ENCODE results near the gene YIPF3.

Gene YIPF3

DNA sequence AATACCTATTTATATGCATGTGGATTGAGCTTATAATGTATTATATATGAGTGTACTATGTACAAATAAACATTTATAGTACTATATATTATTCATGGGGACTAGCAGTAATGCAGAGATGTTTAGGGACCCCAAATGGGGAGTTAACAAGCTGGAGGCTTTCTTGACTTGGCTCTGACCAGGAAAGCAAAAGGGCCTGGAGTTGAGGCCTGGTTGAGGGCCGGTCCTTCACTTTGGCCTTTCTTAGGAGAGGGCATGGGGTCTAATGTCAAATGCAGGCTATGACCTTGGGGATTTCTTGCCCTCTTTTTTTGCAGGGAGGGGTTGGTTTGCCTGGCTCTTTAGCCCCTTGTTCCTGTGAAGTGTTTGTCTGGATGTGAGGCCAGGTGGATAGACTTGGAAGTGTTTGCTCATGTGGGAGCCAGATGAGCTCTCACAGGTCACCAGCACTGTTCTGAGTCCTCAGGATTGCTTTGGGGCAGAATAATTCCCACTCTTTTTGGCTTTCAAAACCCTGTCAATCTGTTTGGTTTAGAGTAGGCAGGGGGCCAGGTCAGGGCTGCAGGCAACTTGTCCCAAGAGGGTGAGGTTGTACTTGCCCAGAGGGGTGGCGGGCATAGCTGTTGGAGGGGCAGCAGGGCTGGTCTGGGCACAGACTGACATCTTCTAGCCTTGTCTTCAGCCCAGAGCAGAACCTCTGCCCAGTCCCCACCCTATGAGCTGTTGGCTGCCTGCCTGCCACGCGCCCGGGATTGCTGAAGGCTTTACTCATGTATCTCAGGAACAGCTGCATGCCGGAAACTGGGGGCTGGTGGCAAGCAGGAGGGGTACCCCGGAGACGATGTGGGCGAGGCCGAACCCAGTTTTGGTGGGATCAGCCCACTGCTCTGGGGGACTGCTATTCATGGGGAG lies 24.7 kb downstream of the YIPF3 start:
- TF ChIP-seq RAD21 (IDR thresholded peaks at IDR 0.05; ENCODE audit: low read depth): no peak
- TF ChIP-seq EGR1 (IDR thresholded peaks at IDR 0.05): no peak
- peak; percentile 18; the same call in 1 of the 2 replicates for TF ChIP-seq NFIC (IDR thresholded peaks at IDR 0.05)
- TF ChIP-seq, protein P1, sequence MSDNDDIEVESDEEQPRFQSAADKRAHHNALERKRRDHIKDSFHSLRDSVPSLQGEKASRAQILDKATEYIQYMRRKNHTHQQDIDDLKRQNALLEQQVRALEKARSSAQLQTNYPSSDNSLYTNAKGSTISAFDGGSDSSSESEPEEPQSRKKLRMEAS (IDR thresholded peaks at IDR 0.05): no peak
- 0 out of 2 replicates have a peak, but pooled peaks have one; percentile 30 for TF ChIP-seq TEAD4 (IDR thresholded peaks at IDR 0.05)

DNA sequence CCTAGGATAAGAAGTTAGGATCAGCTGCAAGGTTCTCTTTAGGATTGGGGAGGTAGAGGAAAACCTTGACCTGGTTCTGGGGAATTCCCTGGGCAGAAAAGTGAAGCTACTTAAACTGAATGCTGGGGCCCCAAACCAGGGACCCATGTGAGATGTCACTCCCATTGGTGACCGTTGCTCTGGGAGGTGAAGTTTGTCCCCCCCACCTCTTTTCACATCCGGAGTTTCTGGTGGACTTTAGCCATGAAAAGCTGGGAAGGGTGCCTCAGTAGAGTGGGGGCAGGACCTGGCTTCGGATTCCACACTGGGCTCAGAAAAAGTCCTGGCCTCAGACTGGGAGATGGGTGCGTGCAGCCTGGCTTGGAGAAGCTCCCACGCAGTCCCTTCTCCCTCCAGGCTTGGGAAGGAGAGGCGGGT lies 26.2 kb downstream of the YIPF3 start:
- TF ChIP-seq TAF1 (IDR thresholded peaks at IDR 0.05; ENCODE audit: low read depth): no peak
- TF ChIP-seq, protein P2, sequence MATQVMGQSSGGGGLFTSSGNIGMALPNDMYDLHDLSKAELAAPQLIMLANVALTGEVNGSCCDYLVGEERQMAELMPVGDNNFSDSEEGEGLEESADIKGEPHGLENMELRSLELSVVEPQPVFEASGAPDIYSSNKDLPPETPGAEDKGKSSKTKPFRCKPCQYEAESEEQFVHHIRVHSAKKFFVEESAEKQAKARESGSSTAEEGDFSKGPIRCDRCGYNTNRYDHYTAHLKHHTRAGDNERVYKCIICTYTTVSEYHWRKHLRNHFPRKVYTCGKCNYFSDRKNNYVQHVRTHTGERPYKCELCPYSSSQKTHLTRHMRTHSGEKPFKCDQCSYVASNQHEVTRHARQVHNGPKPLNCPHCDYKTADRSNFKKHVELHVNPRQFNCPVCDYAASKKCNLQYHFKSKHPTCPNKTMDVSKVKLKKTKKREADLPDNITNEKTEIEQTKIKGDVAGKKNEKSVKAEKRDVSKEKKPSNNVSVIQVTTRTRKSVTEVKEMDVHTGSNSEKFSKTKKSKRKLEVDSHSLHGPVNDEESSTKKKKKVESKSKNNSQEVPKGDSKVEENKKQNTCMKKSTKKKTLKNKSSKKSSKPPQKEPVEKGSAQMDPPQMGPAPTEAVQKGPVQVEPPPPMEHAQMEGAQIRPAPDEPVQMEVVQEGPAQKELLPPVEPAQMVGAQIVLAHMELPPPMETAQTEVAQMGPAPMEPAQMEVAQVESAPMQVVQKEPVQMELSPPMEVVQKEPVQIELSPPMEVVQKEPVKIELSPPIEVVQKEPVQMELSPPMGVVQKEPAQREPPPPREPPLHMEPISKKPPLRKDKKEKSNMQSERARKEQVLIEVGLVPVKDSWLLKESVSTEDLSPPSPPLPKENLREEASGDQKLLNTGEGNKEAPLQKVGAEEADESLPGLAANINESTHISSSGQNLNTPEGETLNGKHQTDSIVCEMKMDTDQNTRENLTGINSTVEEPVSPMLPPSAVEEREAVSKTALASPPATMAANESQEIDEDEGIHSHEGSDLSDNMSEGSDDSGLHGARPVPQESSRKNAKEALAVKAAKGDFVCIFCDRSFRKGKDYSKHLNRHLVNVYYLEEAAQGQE (IDR thresholded peaks at IDR 0.05; ENCODE audit: low read depth): no peak
- TF ChIP-seq NFIC (IDR thresholded peaks at IDR 0.05): no peak
- no peak for TF ChIP-seq TEAD4 (IDR thresholded peaks at IDR 0.05)
- no peak for TF ChIP-seq EP300 (IDR thresholded peaks at IDR 0.05; ENCODE audit: borderline replicate concordance)
- TF ChIP-seq CREB1 (IDR thresholded peaks at IDR 0.05; ENCODE audit: low read depth): no peak
- TF ChIP-seq TCF12 (IDR thresholded peaks at IDR 0.05; ENCODE audit: low read depth): no peak
- no peak for TF ChIP-seq EGR1 (IDR thresholded peaks at IDR 0.05)
- no peak for TF ChIP-seq RAD21 (IDR thresholded peaks at IDR 0.05; ENCODE audit: low read depth)
- TF ChIP-seq YY1 (IDR thresholded peaks at IDR 0.05; ENCODE audit: low read depth): no peak
- TF ChIP-seq CEBPB (IDR thresholded peaks at IDR 0.05): no peak
- TF ChIP-seq, protein P3, sequence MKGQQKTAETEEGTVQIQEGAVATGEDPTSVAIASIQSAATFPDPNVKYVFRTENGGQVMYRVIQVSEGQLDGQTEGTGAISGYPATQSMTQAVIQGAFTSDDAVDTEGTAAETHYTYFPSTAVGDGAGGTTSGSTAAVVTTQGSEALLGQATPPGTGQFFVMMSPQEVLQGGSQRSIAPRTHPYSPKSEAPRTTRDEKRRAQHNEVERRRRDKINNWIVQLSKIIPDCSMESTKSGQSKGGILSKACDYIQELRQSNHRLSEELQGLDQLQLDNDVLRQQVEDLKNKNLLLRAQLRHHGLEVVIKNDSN (IDR thresholded peaks at IDR 0.05): no peak
- TF ChIP-seq, protein P1 (IDR thresholded peaks at IDR 0.05): no peak
- no peak for TF ChIP-seq ZBTB7A (IDR thresholded peaks at IDR 0.05; ENCODE audit: low read depth)
- no peak for TF ChIP-seq FOXM1 (IDR thresholded peaks at IDR 0.05; ENCODE audit: borderline replicate concordance, low read depth)

DNA sequence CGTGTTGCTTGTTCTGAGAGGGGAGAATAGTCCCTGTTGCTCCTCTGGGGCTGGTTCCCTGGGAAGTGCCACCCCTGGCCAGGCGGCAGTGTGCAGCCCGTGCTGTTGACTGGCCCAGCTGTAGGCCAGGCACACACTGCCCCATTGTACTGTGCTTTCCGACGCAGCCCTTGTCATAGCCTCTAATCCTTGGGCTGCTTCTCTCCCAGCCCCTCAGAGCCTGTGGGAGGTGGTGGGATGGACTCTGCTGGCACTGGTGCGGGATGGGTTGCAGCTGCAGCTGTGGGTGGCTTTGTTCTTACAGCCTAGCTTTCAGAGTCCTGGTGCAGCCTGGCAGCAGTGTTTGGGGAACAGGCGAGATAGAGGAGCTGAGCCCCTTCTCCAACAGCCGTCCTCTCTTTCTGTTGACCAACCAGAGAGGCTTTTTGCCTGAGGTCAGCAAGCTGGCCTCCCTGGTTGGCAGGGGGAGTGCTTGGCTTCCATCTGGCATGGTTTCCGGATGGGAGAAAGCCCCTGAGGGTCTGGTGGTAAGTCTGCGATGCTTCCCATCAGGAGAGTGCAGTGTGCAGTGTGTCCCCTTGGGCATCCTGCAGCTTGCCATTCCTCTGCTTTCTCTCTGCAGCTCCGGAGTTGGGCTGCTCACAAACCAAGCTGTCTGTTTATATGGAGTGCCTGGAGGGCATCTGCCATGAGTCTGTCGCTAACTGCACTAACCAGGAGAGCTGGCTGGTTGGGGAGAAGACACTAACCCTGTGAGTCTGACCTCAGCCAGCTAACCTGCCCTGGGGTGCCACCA lies 27.3 kb downstream of the YIPF3 start:
- TF ChIP-seq, protein P1 (IDR thresholded peaks at IDR 0.05): no peak
- TF ChIP-seq ZBTB7A (IDR thresholded peaks at IDR 0.05; ENCODE audit: low read depth) (no peak), TAF1 (IDR thresholded peaks at IDR 0.05; ENCODE audit: low read depth) (no peak), TCF12 (IDR thresholded peaks at IDR 0.05; ENCODE audit: low read depth) (no peak)
- TF ChIP-seq, protein P2 (IDR thresholded peaks at IDR 0.05; ENCODE audit: low read depth): no peak

- TF ChIP-seq, protein P2 (IDR thresholded peaks at IDR 0.05; ENCODE audit: low read depth): no peak
- TF ChIP-seq TEAD4 (IDR thresholded peaks at IDR 0.05): no peak
- TF ChIP-seq, protein P1 (IDR thresholded peaks at IDR 0.05): no peak
- TF ChIP-seq, protein P3 (IDR thresholded peaks at IDR 0.05): no peak
- TF ChIP-seq YY1 (IDR thresholded peaks at IDR 0.05; ENCODE audit: low read depth): no peak
- TF ChIP-seq CEBPB (IDR thresholded peaks at IDR 0.05): no peak
- TF ChIP-seq ZBTB7A (IDR thresholded peaks at IDR 0.05; ENCODE audit: low read depth): no peak
- TF ChIP-seq EGR1 (IDR thresholded peaks at IDR 0.05): no peak
- TF ChIP-seq TAF1 (IDR thresholded peaks at IDR 0.05; ENCODE audit: low read depth): no peak
- TF ChIP-seq NFIC (IDR thresholded peaks at IDR 0.05): no peak
These were observed 28.0 kb downstream of the YIPF3 start for GRCh38 chr6:43488667-43489276.
